Activated effector memory CD4-positive, alpha-beta T cell treated with anti-CD3 and anti-CD28 coated beads, Interleukin-2, amount 50 U/mL, for 16 hours (primary cell): Measurements from ENCODE around the gene CEP85L.
"Not testable (repeated sequence)": the region's sequence is repeated elsewhere in the genome, so short reads cannot be mapped to it uniquely, and the experiment has no call there.

ENCODE experiments used
- DNase-seq: peaks from one replicate; pipeline ENCODE4 v3.0.0-alpha.2; 2020

Gene CEP85L

GRCh38 chr6:118488631-118489030 lies 162.8 kb downstream of the CEP85L start:
- DNase-seq = no peak

- DNase-seq = no peak
Observed at GRCh38 chr6:118485601-118486550, 165.5 kb downstream of the CEP85L start.

GRCh38 chr6:118476551-118476950 lies 174.8 kb downstream of the CEP85L start:
- no peak for DNase-seq

GRCh38 chr6:118473266-118473665 lies 178.1 kb downstream of the CEP85L start:
- DNase-seq = no peak

GRCh38 chr6:118469468-118469867 lies 181.9 kb downstream of the CEP85L start:
- DNase-seq = no peak

- no peak for DNase-seq
Observed at GRCh38 chr6:118468682-118469465, 182.5 kb downstream of the CEP85L start.

- DNase-seq = no peak
Observed at GRCh38 chr6:118467181-118467580, 184.2 kb downstream of the CEP85L start.

GRCh38 chr6:118464620-118465019 lies 186.8 kb downstream of the CEP85L start:
- no peak for DNase-seq

- no peak for DNase-seq
Observed at GRCh38 chr6:118460958-118461470, 190.4 kb downstream of the CEP85L start.

GRCh38 chr6:118456982-118457381 lies 194.4 kb downstream of the CEP85L start:
- DNase-seq = no peak

GRCh38 chr6:118451839-118452238 lies 199.6 kb downstream of the CEP85L start:
- no peak for DNase-seq

GRCh38 chr6:118444796-118445195 lies 206.6 kb downstream of the CEP85L start:
- DNase-seq = no peak

- no peak for DNase-seq
Observed at GRCh38 chr6:118436482-118436881, 214.9 kb downstream of the CEP85L start.

- not testable (repeated sequence) for DNase-seq
Observed at GRCh38 chr6:118434147-118434546, 217.2 kb downstream of the CEP85L start.

GRCh38 chr6:118421312-118421711 lies 230.1 kb downstream of the CEP85L start:
- not testable (repeated sequence) for DNase-seq

- no peak for DNase-seq
Observed at GRCh38 chr6:118419448-118420394, 231.7 kb downstream of the CEP85L start.
